Stomach (tissue), 4 donors: ENCODE results near the gene ASIP.

ENCODE experiments used
- CTCF ChIP-seq, 7 experiments: fragments of 450-650 bp in 4 of 7; fragments of 200-600 bp in 3 of 7; sonication (generic) in 3 of 7; IDR thresholded peaks; one replicate each; pipeline ENCODE4 v1.5.1; 2016 to 2019; ENCODE audit warnings: antibody characterized with exemption in 7 of 7, control low read depth in 2 of 7, mild to moderate bottlenecking in 1 of 7
- EP300 ChIP-seq: sonication (generic); formaldehyde crosslinking; IDR thresholded peaks from one replicate; pipeline ENCODE4 v1.6.1; 2017; ENCODE audit warnings: antibody characterized with exemption

DNA sequence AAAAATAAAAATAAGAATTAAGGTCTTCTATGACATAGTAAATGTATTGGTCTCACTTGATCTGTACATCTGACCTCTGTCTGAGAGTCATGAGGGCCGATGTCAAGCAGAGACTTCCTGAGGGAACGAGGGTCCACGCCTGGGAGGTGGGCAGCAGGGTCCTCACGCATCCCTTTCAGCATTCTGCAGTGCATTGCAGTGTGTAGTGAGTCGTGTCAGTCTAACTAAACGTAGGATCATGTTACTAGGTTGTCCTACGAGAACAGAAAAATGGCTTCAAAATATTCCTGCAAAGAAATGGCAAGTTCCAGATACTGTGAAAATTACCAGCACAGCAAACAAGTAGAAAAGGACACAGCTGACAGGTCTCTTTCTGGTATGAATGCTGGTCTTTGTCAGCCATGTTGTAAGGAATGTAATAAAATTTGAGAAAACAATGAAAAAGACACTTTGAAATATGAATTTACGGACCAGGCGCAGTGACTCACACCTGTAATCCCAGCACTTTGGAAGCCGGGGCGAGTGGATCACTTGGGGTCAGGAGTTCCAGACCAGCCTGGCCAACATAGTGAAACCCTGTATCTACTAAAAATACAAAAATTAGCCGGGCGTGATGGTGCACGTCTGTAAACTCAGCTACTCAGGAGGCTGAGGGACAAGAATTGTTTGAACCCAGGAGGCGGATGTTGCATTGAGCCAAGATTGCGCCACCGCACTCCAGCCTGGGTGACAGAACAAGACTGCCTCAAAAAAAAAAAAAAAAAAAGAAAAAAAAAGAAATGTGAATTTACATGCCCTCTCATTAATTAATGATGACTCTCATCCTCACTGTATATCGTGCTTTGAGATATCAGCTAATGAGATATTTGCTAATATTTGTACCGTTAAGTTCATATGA, 64.4 kb downstream of the ASIP start:
- no peak for TF ChIP-seq CTCF (IDR thresholded peaks at IDR 0.05)
- TF ChIP-seq EP300: no peak
